Activated T-cell treated with anti-CD3 and anti-CD28 coated beads for 1 hour (primary cell): ENCODE data around the gene ZNF426.
"Not testable (repeated sequence)": the region's sequence is repeated elsewhere in the genome, so short reads cannot be mapped to it uniquely, and the experiment has no call there.

ENCODE experiments used
- DNase-seq: peaks from one replicate; pipeline ENCODE4 v3.0.0-alpha.2; 2020; ENCODE audit warnings: low read depth

The ZNF426 gene

GRCh38 chr19:9538183-9539058 is at the start of gene ZNF426:
Gene ZNF426 (minus strand): TSS chr19:9538645. CDS start chr19:9536232, 2,413 bp downstream.
- peak; percentile 73 for DNase-seq

DNA sequence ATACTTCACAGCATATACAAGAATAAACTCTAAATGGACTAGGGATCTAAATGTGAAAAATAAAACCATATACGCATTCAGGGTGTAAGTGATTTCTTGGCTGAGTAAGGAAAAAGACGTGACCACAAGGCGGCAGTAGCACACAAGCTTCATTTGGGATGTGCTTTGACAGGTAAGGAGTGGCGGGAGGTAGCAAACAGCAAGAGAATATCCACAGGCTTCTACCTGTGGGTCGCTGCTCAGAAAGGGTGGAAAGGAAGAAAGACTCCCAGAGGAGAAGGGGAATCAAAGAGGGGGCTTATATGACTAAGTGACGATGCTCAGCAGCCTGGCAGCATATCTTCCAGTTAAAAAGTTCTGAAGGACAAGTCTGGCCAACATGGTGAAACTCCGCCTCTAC is 48.3 kb upstream of the ZNF426 start:
- peak; percentile 68 for DNase-seq

DNA sequence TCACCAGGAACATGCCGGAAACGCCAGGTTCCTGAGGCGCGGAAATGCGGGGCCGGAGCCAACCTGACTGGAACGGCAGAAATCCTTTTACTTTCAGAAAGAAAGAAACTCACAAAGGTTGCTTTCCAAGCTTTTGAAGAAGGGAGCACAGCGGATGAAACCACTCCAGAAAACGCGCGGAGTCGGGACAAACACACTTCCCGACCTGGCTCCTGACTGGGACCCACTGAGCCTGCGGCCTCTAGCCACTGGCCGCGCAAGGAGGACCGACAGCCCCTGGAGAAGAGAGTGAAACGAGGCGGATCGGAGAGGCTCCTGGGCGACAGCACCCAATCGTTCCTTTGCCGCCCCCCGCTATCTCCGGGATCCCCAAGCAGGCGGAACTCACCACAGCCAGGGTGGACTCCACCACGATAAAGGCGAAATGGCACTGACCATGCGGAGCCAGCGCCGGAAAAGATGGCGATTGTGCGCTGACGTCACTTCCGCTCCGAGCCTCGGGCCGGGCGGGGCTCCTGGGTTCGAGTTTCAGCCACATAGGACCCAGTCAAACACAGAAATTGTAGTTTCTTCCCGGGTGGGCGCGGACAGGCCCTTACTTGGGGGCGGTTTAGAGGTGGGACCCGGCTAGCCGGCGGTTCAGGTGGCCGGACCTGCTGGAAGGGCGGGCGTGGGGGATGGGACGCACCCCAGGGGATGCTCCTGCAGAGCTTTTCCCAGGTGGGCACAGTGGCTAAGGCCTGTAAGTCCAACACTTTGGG is 45.8 kb upstream of the ZNF426 start, which contains the start of gene ZNF121:
Gene ZNF121 (minus strand): TSS at position 432 of the 761 bp plus-strand sequence. CDS start 16,407 bp downstream, outside the sequence.
- DNase-seq = peak; percentile 67

GRCh38 chr19:9582081-9582725 is 43.8 kb upstream of the ZNF426 start:
- not testable (repeated sequence) for DNase-seq

DNA sequence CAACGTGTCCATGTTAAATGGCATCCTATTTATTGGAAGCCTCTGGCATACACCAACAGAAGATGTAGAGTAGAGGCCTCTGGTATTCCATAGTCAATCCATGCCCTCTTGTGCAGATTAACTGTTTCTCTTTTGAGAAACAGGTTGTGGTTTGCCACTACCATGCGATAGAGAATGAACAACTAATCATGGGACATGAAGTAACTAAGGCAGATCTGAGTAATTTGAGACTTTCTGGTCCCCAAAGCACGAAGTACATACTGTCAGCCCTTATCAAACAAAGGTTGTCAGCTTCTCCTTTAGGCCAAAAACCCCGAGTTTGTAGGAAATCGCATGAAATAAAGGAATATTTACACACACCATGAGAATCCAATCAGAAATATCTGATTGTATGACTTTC is 42.3 kb upstream of the ZNF426 start:
- no peak for DNase-seq

DNA sequence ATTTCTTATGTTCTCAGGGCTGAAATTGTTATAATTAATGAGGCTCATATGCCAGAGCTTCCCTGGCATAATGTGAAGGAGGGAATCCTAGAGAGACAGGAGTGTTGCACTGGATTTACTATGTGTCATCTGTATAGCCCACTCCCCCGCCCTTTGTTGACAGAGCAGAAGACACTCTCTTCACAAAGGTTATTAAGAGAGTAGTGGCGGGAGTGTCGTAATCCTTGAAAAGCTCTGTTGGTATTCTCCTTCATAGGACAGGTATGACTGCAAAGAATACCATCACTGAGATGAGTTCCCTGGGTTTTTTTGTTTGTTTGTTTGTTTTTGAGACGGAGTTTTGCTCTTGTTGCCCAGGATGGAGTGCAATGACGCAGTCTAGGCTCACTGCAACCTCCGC is 31.8 kb upstream of the ZNF426 start:
- no peak for DNase-seq

- no peak for DNase-seq
Observed at GRCh38 chr19:9566729-9567128, 28.3 kb upstream of the ZNF426 start.

GRCh38 chr19:9565900-9566705 is 27.7 kb upstream of the ZNF426 start:
- no peak for DNase-seq

- DNase-seq = no peak
Observed at GRCh38 chr19:9552536-9553274, 14.3 kb upstream of the ZNF426 start.

DNA sequence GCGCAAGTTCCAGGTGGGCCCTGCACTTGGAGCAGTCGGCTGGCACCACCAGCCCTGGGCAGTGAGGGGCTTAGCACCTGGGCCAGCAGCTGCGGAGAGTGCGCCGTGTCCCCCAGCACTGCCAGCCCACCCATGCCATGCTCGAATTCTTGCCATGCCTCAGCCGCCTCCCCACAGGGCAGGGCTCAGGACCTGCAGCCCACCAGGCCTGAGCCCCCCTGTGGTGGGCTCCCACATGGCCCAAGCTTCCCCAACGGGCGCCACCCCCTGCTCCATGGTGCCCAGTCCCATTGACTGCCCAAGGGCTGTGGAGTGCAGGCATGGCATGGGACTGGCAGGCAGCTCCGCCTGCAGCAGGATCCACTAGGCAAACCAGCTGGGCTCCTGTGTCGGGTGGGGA is 9.4 kb upstream of the ZNF426 start:
- no peak for DNase-seq

GRCh38 chr19:9541281-9541680 is 2.8 kb upstream of the ZNF426 start:
- DNase-seq = not testable (repeated sequence)

DNA sequence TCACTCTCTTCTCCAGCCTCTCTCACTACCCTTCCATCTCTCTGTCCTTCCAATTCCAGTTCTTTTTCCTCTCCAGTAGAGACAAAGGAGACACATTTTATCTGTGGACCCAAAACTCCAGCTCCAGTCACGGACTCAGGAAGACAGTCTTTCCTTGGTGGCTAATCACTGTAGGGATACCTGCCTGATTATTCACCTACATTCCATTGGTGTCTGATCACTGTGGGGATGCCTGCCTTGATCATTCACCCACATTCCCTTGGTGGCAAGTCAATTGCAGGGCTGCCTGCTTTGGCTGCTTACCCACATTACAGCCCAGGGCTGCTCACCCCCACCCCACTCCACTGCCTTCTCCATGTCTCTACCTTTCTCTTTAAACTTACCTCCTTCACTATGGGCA is 1.5 kb upstream of the ZNF426 start:
- not testable (repeated sequence) for DNase-seq

- DNase-seq = not testable (repeated sequence)
Observed at GRCh38 chr19:9539201-9539600, 756 bp upstream of the ZNF426 start.

DNA sequence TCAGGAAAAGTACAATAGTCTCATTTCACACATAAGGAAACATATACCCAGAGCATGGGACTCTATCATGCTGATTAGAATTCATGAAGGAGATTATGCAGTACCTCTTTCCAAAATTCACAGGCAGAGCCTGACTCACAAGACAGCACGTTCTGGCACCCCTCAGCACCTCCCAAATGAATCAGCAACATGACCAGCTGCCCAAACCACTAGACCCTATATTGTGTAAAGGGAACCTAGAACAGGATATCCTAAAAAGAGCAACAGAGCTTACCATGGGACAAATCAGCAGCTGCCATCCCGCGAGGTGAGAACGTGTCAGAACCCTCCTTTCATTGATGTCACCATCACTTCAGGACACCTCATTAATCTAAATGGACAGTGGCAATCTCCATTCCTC is 2.5 kb downstream of the ZNF426 start:
- DNase-seq = no peak

- DNase-seq = no peak
Observed at GRCh38 chr19:9531933-9532332, 6.5 kb downstream of the ZNF426 start.

GRCh38 chr19:9528757-9529336 is 9.6 kb downstream of the ZNF426 start:
- no peak for DNase-seq

DNA sequence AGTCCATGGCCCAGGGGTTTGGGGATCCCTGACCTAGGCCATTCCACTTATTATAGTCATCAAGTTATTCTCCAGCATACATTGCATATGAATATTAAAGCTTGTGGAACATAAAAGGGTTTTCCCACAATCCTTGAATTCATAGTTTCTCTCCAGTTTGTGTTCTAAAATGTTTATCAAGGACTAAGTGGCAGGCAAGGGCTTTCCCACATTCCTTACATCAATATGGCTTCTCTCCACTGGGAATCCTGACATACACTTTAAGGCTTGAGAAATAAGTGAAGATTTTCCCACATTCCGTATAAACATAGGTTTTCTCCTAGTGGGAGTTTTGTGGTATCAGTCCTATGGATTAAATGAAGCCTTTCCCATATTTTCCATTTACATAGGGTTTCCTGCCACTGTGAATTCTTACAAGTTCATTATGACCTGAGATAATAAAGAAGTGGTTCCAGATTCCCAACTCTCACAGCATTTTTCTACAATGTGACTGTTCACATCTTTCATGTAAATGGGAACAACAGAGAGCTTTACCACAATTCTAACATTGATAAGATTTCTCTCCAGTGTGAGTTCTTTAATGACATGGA is 14.5 kb downstream of the ZNF426 start:
- DNase-seq = no peak

DNA sequence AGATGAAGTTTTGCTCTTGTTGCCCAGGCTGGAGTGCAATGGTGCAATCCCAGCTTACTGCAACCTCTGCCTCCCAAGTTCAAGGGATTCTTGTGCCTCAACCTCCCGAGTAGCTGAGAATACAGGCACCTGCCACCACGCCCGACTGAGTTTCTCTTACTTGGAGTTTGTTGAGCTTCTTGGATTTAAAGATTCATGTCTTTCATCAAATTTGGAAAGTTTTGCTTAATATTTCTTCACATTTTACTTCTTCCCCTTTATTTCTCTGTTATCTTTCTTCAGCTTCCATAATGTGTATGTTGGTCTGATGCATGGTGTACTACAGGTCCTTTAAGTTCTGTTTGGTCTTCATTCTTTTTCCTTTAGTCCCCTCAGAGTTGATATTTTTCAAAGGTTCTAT is 31.2 kb downstream of the ZNF426 start:
- DNase-seq = no peak

DNA sequence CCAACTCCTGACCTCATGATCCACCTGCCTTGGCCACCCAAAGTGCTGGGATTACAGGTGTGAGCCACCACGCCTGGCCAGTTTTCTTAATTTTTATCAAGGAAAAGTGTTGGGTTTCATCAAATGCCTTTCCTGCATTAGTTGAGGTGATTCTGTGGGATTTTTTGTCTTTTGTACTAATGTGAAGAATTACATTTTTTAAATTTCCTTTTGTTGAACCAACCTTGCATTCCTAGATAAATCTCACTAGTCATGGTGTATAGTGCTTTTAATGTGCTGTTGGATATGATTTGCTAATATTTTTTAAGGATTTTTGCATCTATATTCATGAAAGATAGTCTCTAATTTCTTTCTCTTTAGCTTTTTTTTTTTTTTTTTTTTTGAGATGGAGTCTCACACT is 37.6 kb downstream of the ZNF426 start:
- DNase-seq = no peak
